Activated CD8-positive, alpha-beta memory T cell treated with anti-CD3 and anti-CD28 coated beads for 24 hours (primary cell): ENCODE results near the gene CAPZA1.

Experiments used
- DNase-seq: peaks from one replicate; pipeline ENCODE4 v3.0.0-alpha.2; 2020

The CAPZA1 gene

DNA sequence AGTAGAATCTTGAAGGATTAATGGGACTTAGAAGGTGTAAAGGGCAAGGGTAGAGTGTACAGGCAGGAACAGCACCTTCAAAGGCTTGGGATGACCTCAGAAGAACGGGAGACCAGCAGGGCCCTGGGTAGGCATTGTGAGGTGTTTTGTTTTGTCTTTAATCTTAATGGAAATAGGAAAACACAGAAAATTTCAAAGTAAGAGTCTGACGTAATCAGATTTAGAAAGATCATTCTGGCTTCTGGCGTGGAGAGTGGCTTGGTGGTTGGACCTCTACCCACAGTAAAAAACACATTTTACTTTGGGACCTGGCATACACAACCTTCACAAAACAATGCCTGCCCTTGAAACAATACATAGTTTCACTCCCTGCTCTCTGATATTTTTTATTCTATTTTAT, 59.0 kb downstream of the CAPZA1 start:
- no peak for DNase-seq

DNA sequence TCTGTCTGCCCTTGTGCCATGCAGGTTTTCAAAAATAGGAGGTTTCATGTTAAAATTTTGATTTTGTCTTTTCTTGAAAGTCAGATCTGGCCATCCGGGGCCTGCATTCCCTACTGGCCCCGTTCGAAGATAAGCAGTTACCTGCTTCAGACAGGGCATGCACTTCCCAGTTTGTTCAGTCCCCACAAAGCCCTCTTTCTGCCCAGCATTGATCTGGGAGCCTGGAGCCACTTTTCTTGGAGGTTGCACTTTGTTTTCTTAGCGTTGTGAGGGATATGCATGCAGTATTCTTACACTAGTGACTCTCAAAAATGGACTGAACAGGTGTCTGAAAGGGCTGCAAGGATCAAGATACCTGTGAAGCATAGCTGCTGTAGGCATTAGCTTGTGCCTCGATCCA, 66.3 kb downstream of the CAPZA1 start:
- no peak for DNase-seq

- DNase-seq, result no peak
Measured at GRCh38 chr1:112686417-112686816, 66.8 kb downstream of the CAPZA1 start.

- no peak for DNase-seq
Measured at GRCh38 chr1:112686835-112687234, 67.2 kb downstream of the CAPZA1 start.

DNA sequence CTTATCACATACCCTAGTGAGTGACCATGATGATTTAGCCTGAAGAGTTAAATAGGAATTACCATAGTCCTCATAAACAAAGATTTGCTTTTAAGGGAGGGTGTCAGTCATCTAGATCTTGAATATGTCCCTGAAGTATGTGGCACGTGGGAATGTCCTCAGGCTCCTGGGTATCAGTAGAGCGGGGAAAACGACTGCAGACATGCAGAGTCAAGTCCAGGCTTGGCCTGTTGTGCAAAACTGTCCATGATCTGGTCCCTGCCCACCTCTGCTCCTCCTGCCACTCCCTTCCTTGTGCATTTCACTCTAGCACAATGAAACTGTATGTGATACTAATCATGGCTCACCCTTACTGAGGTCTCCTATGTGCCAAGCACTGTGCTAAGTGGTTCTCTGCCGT, 67.7 kb downstream of the CAPZA1 start:
- DNase-seq, result no peak

GRCh38 chr1:112687785-112688496, 68.3 kb downstream of the CAPZA1 start:
- no peak for DNase-seq

DNA sequence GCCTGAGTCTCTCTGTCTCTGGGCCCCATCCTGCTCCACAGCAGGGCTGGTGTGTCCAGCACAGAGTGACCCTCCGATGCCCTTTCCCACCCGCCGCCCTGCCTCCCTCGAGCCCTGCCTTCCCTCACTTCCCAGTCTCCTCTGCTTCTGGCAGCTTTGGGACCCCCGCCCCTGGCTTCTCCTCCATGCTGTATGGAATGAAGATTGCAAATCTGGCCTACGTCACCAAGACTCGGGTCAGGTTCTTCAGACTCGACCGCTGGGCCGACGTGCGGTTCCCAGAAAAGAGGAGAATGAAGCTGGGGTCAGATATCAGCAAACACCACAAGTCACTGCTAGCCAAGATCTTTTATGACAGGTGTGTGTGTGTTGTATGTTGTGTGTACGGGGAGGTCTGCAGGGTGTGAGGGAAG, 69.2 kb downstream of the CAPZA1 start:
- no peak for DNase-seq

- no peak for DNase-seq
Measured at GRCh38 chr1:112689196-112689841, 69.7 kb downstream of the CAPZA1 start.

DNA sequence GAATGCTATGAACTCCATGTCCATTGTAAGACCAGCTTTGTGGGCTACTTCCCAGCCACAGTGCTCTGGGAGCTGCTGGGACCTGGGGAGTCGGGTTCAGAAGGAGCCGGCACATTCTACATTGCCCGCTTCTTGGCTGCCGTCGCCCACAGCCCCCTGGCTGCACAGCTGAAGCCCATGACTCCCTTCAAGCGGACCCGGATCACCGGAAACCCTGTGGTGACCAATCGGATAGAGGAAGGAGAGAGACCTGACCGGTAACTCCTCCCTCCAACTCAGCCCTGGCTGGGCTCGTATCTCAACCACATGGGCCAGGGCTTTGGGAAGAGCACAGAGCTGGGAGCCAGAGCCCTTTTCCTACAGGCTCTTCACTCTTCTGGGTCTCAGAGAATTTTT, 70.2 kb downstream of the CAPZA1 start:
- no peak for DNase-seq

- no peak for DNase-seq
Measured at GRCh38 chr1:112692681-112693080, 73.0 kb downstream of the CAPZA1 start.

DNA sequence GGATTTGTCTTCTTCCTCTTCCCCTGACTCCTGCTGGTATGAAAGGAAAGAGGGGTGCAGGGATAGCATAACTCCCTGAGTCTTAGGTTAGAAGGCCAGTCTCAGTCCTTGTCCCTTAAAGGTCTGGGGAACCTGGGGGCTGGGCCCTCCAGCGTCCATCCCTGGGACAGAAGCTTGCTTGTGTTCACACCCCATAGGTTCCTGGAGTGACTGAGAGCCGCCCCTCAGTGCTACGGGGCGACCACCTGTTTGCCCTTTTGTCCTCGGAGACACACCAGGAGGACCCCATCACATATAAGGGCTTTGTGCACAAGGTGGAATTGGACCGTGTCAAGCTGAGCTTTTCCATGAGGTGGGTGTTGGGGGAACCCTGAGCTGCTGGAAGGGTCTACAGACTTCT, 74.2 kb downstream of the CAPZA1 start:
- DNase-seq, result no peak

GRCh38 chr1:112694363-112694929, 74.8 kb downstream of the CAPZA1 start:
- no peak for DNase-seq

- no peak for DNase-seq
Measured at GRCh38 chr1:112695276-112695675, 75.6 kb downstream of the CAPZA1 start.

GRCh38 chr1:112696578-112697314, 77.1 kb downstream of the CAPZA1 start:
- DNase-seq, result no peak

DNA sequence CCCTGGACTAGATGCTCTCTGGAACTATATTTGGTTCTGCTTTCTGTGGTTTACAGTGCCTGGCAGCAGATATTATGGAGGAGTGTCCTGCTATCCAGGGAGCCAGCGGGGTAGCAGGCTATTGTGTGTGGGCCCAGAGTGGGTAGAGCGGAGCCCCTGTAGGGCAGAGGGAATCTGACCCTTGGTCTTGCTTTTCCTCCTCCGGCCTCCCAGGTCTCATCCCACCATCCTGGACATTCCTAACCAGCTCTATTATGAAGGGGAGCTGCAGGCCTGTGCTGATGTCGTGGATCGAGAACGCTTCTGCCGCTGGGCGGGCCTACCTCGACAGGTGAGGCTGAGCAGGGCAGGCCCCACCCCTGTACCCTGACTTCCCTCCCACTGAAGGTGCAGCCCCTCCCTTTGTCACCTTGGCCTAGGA, 78.2 kb downstream of the CAPZA1 start:
- DNase-seq, result no peak

GRCh38 chr1:112698366-112699310, 79.0 kb downstream of the CAPZA1 start:
- DNase-seq, result peak; percentile 52

GRCh38 chr1:112699425-112700144, 80.0 kb downstream of the CAPZA1 start:
- DNase-seq, result peak; percentile 52

- DNase-seq, result peak; percentile 88
Measured at GRCh38 chr1:112700290-112701226, 80.9 kb downstream of the CAPZA1 start.

DNA sequence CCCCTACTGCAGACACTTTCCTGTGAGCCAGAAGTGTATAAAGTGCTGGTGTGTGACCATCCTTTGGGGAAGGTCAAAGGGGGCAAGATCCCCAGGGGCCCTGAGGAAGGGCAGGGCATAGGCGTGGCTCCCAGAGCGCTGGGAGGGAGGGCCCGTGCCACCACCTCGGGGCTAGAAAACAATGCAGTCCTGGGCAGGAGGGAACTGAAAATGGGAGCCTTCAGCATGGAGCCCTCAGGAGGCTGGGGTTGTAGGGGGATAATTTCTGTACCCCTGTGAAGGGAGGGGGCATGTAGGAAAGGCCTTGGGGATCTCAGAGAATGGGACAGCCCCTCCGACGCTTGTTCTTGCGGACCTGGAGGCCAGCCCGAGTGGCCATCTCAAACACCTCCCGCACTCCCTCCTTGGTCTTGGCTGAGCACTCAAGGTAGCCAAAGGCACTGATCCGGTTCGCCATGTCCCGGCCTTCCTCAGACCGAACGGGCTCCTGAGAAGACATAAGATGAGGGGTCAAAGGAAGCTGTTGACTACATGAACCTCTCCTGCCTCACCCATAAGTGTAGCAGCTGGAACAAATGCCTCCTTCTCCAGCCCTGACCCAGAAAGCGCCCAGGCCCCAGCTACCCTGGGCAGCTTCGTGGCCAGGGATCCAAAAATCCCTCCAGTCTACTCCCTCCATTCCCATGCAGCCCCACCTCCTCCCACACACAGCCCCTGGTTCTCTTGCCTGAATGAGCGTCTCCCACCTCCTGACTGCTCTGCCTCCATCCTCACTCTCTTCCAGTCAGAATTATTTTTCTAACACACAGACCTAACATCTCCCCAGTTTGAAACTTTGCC, 81.8 kb downstream of the CAPZA1 start:
- peak; percentile 47 for DNase-seq

DNA sequence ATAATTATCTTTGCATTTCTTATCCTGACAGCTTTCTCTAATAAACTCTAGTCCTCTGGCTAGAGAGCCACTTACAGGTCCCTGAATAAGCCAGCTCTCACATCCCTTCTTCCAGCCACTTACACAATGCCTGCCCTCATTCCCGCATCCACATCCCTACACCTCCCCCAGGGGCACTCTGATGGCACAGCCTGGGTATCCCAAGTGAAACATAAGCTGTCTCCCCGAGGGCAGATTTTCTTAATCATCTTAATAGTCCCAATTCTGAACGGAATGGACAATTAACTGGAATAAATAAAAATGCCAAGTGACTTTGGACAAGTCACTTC, 82.4 kb downstream of the CAPZA1 start:
- no peak for DNase-seq
